DMS 273 treated with DMSO at 0.1 percent for 48 hours (cell line): ENCODE measurements around the gene SLC66A1.

ENCODE experiments used
- DNase-seq: peaks from one replicate; lab custom pipeline; 2025; lab: John Stamatoyannopoulos, UW

The SLC66A1 gene

GRCh38 chr1:19325368-19325957, 13.3 kb downstream of the SLC66A1 start:
- no peak for DNase-seq

DNA sequence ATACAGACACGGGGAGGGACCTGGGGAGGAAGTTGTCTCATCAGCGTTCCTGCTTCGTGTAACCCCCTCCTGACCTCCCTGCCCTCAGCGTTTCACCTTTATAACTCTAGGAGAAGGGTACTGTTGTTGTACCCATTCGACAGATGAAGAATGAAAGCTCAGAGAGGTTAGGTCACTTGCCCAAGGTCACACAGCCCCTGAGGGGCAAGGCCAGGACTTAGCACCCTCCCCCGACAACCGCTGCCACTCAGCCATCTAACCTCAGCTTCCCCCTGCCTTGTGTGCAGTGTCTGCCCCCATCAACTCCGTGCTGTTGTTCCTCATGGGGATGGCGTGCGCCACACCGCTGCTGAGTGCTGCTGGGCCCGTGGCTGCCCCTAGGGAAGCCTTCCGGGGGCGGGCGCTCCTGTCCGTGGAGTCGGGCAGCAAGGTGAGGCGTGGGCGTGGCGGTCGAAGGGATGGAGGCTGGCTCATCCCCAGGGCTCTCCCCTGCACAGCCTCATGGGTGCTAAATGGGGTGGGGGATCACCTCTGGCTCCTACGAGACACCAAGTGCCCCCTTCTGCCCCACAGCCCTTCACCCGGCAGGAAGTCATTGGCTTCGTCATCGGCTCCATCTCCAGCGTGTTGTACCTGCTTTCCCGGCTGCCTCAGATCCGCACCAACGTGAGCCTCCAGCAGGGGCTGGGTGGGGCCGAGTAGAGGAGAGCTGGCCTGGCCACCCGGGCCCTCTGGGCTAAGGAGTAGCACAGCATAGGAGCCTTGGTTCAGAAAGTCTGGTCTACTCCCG, 14.0 kb downstream of the SLC66A1 start:
- no peak for DNase-seq

GRCh38 chr1:19326748-19327065, 14.6 kb downstream of the SLC66A1 start:
- DNase-seq: no peak

GRCh38 chr1:19327301-19327700, 15.2 kb downstream of the SLC66A1 start:
- DNase-seq: no peak

GRCh38 chr1:19327736-19328135, 15.6 kb downstream of the SLC66A1 start:
- DNase-seq: no peak

DNA sequence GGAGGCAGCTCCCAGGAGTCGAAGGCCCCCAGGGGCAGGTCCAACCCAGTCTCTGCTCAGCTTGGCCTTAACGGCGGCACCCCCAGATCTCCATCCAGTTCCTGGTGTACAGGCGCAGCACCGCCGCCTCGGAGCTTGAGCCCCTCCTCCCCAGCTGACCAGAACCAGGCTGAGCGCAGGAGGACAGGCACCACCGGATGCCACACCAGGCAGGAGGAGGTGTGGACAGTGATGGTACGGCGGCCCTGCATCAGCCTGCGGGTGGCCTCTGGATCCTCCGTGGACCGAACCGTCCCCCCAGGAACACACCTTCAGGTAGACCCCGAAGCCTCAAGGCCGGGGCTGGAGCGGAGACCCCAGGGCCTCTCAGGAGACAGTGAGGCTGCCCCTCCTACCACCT, 16.4 kb downstream of the SLC66A1 start:
- no peak for DNase-seq

DNA sequence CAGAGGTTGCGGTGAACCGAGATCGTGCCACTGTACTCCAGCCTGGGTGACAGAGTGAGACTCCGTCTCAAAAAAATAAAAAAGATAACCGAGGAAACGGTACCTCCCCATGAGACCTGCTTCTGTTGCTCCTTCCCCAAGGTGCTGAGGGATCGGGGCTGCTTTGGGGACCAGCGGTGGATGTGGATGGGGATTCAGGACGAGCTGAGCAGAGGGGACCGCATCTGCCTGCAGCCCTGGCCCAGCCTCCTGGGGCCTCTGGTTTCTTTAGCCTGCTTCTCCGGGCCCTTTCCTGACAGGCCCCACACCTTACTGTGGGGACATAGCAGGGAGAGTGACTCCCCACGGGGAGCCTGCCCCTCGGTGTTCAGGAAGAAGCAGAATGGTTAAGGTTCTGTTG, 17.1 kb downstream of the SLC66A1 start:
- no peak for DNase-seq

- no peak for DNase-seq
Observed at GRCh38 chr1:19329611-19330010, 17.5 kb downstream of the SLC66A1 start.

DNA sequence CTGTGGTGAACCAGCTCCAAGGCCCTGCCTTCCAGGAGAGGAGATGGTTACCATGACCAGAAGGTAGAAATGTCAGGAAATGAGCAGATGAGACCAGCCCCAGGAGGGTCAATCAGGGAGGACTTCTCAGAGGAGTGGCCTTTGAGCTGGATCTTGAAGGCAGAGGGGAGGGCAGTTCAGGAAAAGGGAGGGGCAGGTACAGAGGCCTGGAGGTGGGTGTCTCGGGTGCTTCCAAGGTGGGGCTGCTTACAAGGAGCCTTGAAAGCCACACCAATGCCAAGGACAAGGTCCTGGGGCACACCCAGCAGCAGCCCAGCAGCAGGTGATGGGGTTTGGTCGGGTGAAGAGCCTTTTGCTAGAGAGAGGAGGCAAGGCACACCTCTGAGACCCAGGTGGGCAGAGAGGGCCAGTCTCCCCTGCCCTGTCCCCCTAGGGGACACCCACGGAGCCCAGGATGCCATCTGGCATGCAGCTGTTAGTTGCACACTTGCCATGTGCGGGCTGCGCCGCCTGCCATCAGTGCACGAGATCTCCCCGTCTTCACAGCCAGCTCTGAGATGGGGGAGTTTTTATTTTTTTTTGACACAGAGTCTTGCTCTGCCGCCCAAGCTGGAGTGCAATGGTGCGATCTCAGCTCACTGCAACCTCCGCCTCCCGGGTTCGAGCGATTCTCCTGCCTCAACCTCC, 18.5 kb downstream of the SLC66A1 start:
- no peak for DNase-seq

- no peak for DNase-seq
Observed at GRCh38 chr1:19331262-19331878, 19.2 kb downstream of the SLC66A1 start.

DNA sequence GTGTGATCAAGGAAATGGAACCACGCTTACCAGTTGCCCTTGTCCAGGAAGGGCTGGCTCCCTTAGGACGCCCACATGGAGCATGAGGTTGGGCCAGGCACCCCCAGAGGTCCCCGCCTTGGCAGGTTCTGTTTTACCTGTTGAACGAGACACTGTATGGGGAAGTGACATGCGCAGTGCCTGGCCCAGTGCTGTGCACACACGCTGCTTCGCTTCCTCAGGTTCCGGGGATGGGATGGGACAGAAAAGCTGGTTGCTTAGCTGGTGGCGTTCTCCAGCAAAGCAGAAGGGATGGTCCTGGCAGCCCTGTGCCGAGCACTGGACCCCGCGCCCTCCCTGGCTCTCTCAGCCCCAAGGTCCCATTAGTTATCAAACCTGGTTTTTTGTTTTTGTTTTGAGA, 20.7 kb downstream of the SLC66A1 start:
- no peak for DNase-seq

GRCh38 chr1:19333587-19334354, 21.6 kb downstream of the SLC66A1 start:
- no peak for DNase-seq

DNA sequence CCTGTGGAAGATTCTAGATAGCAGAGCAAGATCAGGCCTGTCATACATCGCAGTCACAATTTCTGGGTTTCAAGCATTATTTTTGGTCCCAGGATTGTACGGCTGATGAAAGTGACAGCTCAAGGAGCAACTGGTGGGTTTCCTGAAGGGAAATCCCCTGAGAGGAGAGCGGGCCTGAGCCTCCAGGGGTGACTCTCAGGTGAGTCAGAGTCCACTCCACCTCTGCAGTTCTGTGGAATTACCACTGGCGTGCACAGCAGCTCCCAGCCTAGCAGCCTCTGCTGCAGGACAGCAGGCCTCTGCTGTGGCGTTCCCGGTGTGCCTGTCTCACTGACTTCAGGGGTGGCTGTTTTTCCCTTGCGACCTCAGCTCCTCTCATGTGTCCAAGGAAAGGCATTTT, 24.4 kb downstream of the SLC66A1 start:
- DNase-seq: no peak

GRCh38 chr1:19337289-19337688, 25.2 kb downstream of the SLC66A1 start:
- no peak for DNase-seq

GRCh38 chr1:19338323-19338762, 26.2 kb downstream of the SLC66A1 start:
- no peak for DNase-seq

GRCh38 chr1:19339214-19339861, 27.2 kb downstream of the SLC66A1 start:
- no peak for DNase-seq

- no peak for DNase-seq
Observed at GRCh38 chr1:19340387-19340937, 28.3 kb downstream of the SLC66A1 start.

GRCh38 chr1:19341201-19342061, 29.3 kb downstream of the SLC66A1 start:
- peak; percentile 24 for DNase-seq

- no peak for DNase-seq
Observed at GRCh38 chr1:19342062-19342750, 30.1 kb downstream of the SLC66A1 start.
